B cell (primary cell): ENCODE data around the gene GRAMD1C. TPM values are rescaled to one million over a fixed set of nuclear protein-coding genes. Genes with fewer than 3 reads are reported as not detected.

Experiments
- ATAC-seq: fragments of 200-7000 bp; cut with Tn5 transposase; one replicate; pipeline ENCODE4 v1.10.0; 2021; ENCODE audit warnings: low read depth, mild to moderate bottlenecking, moderate number of reproducible peaks, moderate library complexity
- CTCF ChIA-PET: fragments of 350-600 bp; sonication (Branson Sonifier 250); formaldehyde crosslinking; loops from one replicate; lab custom pipeline; 2021; ENCODE audit warnings: antibody characterized with exemption, inconsistent platforms; lab: Charles Lee
- POLR2A ChIA-PET: fragments of 350-600 bp; sonication (Branson Sonifier 250); formaldehyde crosslinking; loops from one replicate; lab custom pipeline; 2021; ENCODE audit warnings: antibody characterized with exemption; lab: Charles Lee
- DNase-seq: peaks from one replicate; pipeline ENCODE4 v3.0.0; 2013
- H2AFZ ChIP-seq: 2 replicates; pipeline ENCODE4 v1.6.1; 2012; ENCODE audit warnings: mild to moderate bottlenecking, low read depth, low read length; ENCODE audit not compliant: insufficient read depth, poor library complexity, severe bottlenecking
- H3K27ac ChIP-seq, 2 donors: 1 replicate in 1 of 2; 2 replicates in 1 of 2; pipeline ENCODE4 v1.5.1; 2012 to 2013; ENCODE audit warnings: low read length in 2 of 2, mild to moderate bottlenecking in 2 of 2, moderate library complexity in 1 of 2
- H3K27me3 ChIP-seq, 4 experiments: fragments of 200-600 bp in 1 of 4; sonication (generic) in 1 of 4; replicated peaks in 1 of 4; 1 replicate in 2 of 4; 2 replicates in 2 of 4; pipeline versions ENCODE4 v1.6.1 to v1.7.0; 2013 to 2016; ENCODE audit warnings: low read length in 3 of 4, mild to moderate bottlenecking in 2 of 4, mixed read lengths in 1 of 4, moderate library complexity in 1 of 4; ENCODE audit not compliant: insufficient read depth in 4 of 4, control insufficient read depth in 3 of 4; ENCODE audit errors: control extremely low read depth in 1 of 4
- H3K36me3 ChIP-seq, 2 experiments: replicated peaks in 1 of 2; 1 replicate in 1 of 2; 2 replicates in 1 of 2; pipeline versions ENCODE4 v1.6.1 to v1.7.1; 2013; ENCODE audit warnings: low read length in 1 of 2; ENCODE audit not compliant: insufficient read depth in 2 of 2, control insufficient read depth in 1 of 2; ENCODE audit errors: control extremely low read depth in 1 of 2, extremely low read depth in 1 of 2
- H3K4me1 ChIP-seq, 2 donors: fragments of 200-600 bp in 1 of 2; sonication (generic) in 1 of 2; 1 replicate in 1 of 2; 2 replicates in 1 of 2; pipeline versions ENCODE4 v1.5.1 to v1.6.1; 2013 to 2017; ENCODE audit warnings: low read length in 2 of 2; ENCODE audit not compliant: control insufficient read depth in 2 of 2, insufficient read depth in 2 of 2
- H3K4me2 ChIP-seq: replicated peaks from 2 replicates; pipeline ENCODE3; 2012; ENCODE audit warnings: mild to moderate bottlenecking, low read depth, low read length; ENCODE audit not compliant: poor library complexity, severe bottlenecking
- H3K4me3 ChIP-seq, 5 experiments: fragments of 200-600 bp in 1 of 5; sonication (generic) in 1 of 5; 1 replicate in 3 of 5; 2 replicates in 2 of 5; pipeline versions ENCODE4 v1.5.1 to v1.7.0; 2011 to 2016; ENCODE audit warnings: low read length in 4 of 5, mild to moderate bottlenecking in 4 of 5, low read depth in 2 of 5, control low read depth in 1 of 5, moderate library complexity in 1 of 5; ENCODE audit not compliant: insufficient read depth in 1 of 5; ENCODE audit errors: control extremely low read depth in 1 of 5, extremely low read depth in 1 of 5
- H3K79me2 ChIP-seq: fragments of 200-600 bp; sonication (generic); one replicate; pipeline ENCODE4 v1.6.0; 2016; ENCODE audit warnings: low read length; ENCODE audit not compliant: control insufficient read depth, insufficient read depth
- H3K9ac ChIP-seq: fragments of 200-600 bp; sonication (generic); 2 replicates; pipeline ENCODE4 v1.6.1; 2017; ENCODE audit warnings: mild to moderate bottlenecking, low read length, moderate library complexity
- H3K9me3 ChIP-seq, 3 donors: one replicate each; pipeline versions ENCODE4 v1.6.1 to v1.7.1; 2013; ENCODE audit warnings: low read length in 2 of 3; ENCODE audit not compliant: control insufficient read depth in 2 of 3, insufficient read depth in 1 of 3; ENCODE audit errors: control extremely low read depth in 1 of 3
- H4K20me1 ChIP-seq: 2 replicates; pipeline ENCODE4 v1.6.0; 2012; ENCODE audit warnings: mild to moderate bottlenecking, low read length; ENCODE audit not compliant: insufficient read depth, control insufficient read depth, poor library complexity, severe bottlenecking
- H3K27ac Mint-ChIP-seq: one replicate; pipeline ENCODE4 v1.8.0; 2021; ENCODE audit warnings: mixed read lengths
- H3K27me3 Mint-ChIP-seq: one replicate; pipeline ENCODE4 v1.8.0; 2021; ENCODE audit warnings: mixed read lengths
- H3K4me1 Mint-ChIP-seq: one replicate; pipeline ENCODE4 v1.8.0; 2021; ENCODE audit warnings: mixed read lengths
- H3K4me3 Mint-ChIP-seq: one replicate; pipeline ENCODE4 v1.8.0; 2021; ENCODE audit warnings: mixed read lengths
- H3K9me3 Mint-ChIP-seq: one replicate; pipeline ENCODE4 v1.8.0; 2022; ENCODE audit warnings: mixed read lengths; ENCODE audit not compliant: insufficient read depth
- CTCF ChIP-seq: fragments of 200-600 bp; IDR thresholded peaks from one replicate; pipeline ENCODE4 v1.8.0; 2022; ENCODE audit warnings: antibody characterized with exemption, mild to moderate bottlenecking
- EZH2 ChIP-seq: IDR thresholded peaks from 2 replicates; pipeline ENCODE4 v1.6.1; 2012; ENCODE audit warnings: borderline replicate concordance, low read depth, mild to moderate bottlenecking, moderate library complexity, low read length; ENCODE audit not compliant: insufficient read depth, poor library complexity, severe bottlenecking
- WGBS: methylation state at CpG from one replicate; pipeline ENCODE4 v1.1.5; 2013; ENCODE audit warnings: missing lambda C conversion rate; ENCODE audit not compliant: insufficient coverage; 5-methylcytosine and 5-hydroxymethylcytosine counted together
- intact Hi-C: fragments of 100-400 bp; cut with micrococcal nuclease; formaldehyde crosslinking; loops from one replicate; pipeline ENCODE4 v1.10.0; 2022
- polyA plus RNA-seq: library from polyadenylated mRNA; depleted of rRNA; stranded (reverse); fragments of >200 nt; gene quantifications from 2 replicates; pipeline ENCODE4 v1.2.3, GENCODE V29; 2012
- total RNA-seq, 2 donors: library from RNA; stranded (reverse); fragments of 120-200 nt in 1 of 2; gene quantifications; 1 replicate in 1 of 2; 2 replicates in 1 of 2; pipeline versions ENCODE4 v1.2.3 to v1.2.4, GENCODE V29; 2013 to 2022

The GRAMD1C gene
- total and polyA plus RNA-seq, 2 donors (not counting 1 experiment from before 2014, with no cell fraction given) = 8.5 to 47.1 TPM

DNA sequence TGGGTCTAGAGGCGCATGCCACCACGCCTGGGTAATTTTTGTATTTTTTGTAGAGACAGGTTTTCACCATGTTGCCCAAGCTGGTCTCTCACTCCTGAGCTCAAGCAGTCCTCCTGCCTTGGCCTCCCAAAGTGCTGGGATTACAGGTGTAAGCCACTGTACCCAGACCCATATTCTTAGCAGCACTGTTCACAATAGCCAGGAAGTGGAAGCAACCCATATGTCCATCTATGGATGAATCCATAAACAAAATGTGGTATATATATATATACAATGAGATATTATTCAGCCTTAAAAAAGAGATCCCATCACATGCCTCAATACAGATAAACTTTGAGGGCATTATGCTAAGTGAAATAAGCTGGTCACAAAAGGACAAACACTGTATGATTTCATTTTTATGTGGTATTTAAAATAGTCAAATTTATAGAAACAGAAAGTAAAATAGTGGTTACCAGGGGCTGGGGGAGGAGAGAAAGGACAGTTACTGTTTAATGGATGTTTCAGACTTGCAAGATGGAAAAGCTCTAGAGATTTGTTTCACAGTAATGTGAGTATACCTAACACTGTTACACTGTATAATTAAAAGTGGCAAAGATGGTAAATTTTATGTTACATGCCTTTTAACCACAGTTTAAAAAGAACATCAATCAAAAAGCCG, 35.7 kb upstream of the GRAMD1C start:
- no peak overlapping the region for H3K27ac ChIP-seq
- peak; percentile 36 for ATAC-seq
- no peak overlapping the region for H3K4me2 ChIP-seq
- no CpG with 5 or more reads among the region's 3 CpGs for WGBS
- Mint-ChIP-seq H3K27me3 (no peaks in the 10 kb centered on the region), H3K9me3 (no peaks in the 10 kb centered on the region), H3K4me3 (no peak overlapping the region), H3K27ac (peak overlapping the region; percentile 50), H3K4me1 (peaks cover 22% of the 10 kb centered on the region)
- intact Hi-C loops = loop anchor here (2.0 kb wide), 2 partner anchors 28 to 36 kb away; partner anchors contain the start of gene GRAMD1C
- peaks cover 3 to 7% of the 10 kb centered on the region in 2 donors for H3K4me1 ChIP-seq
- CTCF ChIA-PET = interaction anchor here (0.6 to 2.5 kb wide), 8 partner anchors 10 to 67 kb away, joined by 3 to 9 read pairs (median 6); partner anchors contain the start of genes GRAMD1C and NAA50
- no peaks in the 10 kb centered on the region for H3K27me3 ChIP-seq
- POLR2A ChIA-PET = interaction anchor here (0.6 to 1.4 kb wide), 3 partner anchors 13 to 57 kb away, joined by 3 to 4 read pairs (median 3); partner anchors contain the start of genes ATP6V1A and NAA50
- H3K4me3 ChIP-seq = no peak overlapping the region
- H3K36me3 ChIP-seq = peaks cover 0 to 40% of the 10 kb centered on the region in 2 experiments
- H3K9me3 ChIP-seq = no peaks in the 10 kb centered on the region
- H4K20me1 ChIP-seq = no peaks in the 10 kb centered on the region
- H3K79me2 ChIP-seq = no peaks in the 10 kb centered on the region
- peak; percentile 8 for DNase-seq
- H2AFZ ChIP-seq = no peak overlapping the region
- TF ChIP-seq CTCF (no peak), EZH2 (no peak)
- H3K9ac ChIP-seq = no peak overlapping the region

- no peak overlapping the region for H3K9ac ChIP-seq
- Mint-ChIP-seq H3K9me3 (no peaks in the 10 kb centered on the region), H3K27me3 (no peaks in the 10 kb centered on the region), H3K4me3 (no peak overlapping the region), H3K4me1 (peaks cover 22% of the 10 kb centered on the region), H3K27ac (no peak overlapping the region)
- no peak for ATAC-seq
- H3K9me3 ChIP-seq = no peaks in the 10 kb centered on the region
- H3K27me3 ChIP-seq = no peaks in the 10 kb centered on the region
- intact Hi-C loops = no loop called here
- peaks cover 3 to 7% of the 10 kb centered on the region in 2 donors for H3K4me1 ChIP-seq
- DNase-seq = no peak
- H3K4me3 ChIP-seq = no peak overlapping the region
- H4K20me1 ChIP-seq = no peaks in the 10 kb centered on the region
- no peak overlapping the region for H3K4me2 ChIP-seq
- peaks cover 2 to 37% of the 10 kb centered on the region in 2 experiments for H3K36me3 ChIP-seq
- WGBS = no CpG with 5 or more reads among the region's 4 CpGs
- no peaks in the 10 kb centered on the region for H3K79me2 ChIP-seq
- CTCF ChIA-PET = interaction anchor here (1.4 kb wide), 1 partner anchor 30 kb away, joined by 3 read pairs; no protein-coding TSS in a partner anchor
- no peak overlapping the region for H2AFZ ChIP-seq
- H3K27ac ChIP-seq = no peak overlapping the region
- POLR2A ChIA-PET = no interaction called here
- no peak for TF ChIP-seq EZH2
- no peak for TF ChIP-seq CTCF
These were observed 33.9 kb upstream of the GRAMD1C start for GRCh38 chr3:113804661-113805060.
